H1 (cell line): Measurements from ENCODE around the gene TAOK1. TPM values are rescaled to one million over a fixed set of nuclear protein-coding genes. Genes with fewer than 3 reads are reported as not detected.

ENCODE experiments used
- CHD1 ChIP-seq: IDR thresholded peaks from 2 replicates; pipeline ENCODE4 v1.6.1; 2012; ENCODE audit warnings: low read depth, low read length, improper control_type of control experiment
- EGR1 ChIP-seq: IDR thresholded peaks from 2 replicates; pipeline ENCODE4 v1.6.1; 2011; ENCODE audit warnings: low read depth, low read length, borderline replicate concordance
- GTF2F1 ChIP-seq: IDR thresholded peaks from 2 replicates; pipeline ENCODE4 v1.6.1; 2012; ENCODE audit warnings: low read depth, low read length, improper control_type of control experiment, borderline replicate concordance
- KDM1A ChIP-seq: fragments of 200-600, 300-600 bp; sonication (generic); IDR thresholded peaks from 2 replicates; pipeline ENCODE4 v1.7.1; 2016; ENCODE audit warnings: mild to moderate bottlenecking, low read length, borderline replicate concordance
- POLR2A ChIP-seq, 2 experiments: IDR thresholded peaks; 1 replicate in 1 of 2; 2 replicates in 1 of 2; pipeline ENCODE4 v1.6.1; 2011; ENCODE audit warnings: low read depth in 2 of 2, low read length in 2 of 2, mild to moderate bottlenecking in 2 of 2; ENCODE audit errors: control extremely low read depth in 1 of 2
- RAD21 ChIP-seq, 2 experiments: IDR thresholded peaks in 1 of 2; conservative IDR thresholded peaks in 1 of 2; 2 replicates each; pipeline ENCODE4 v1.6.1; 2011; ENCODE audit warnings: low read depth in 2 of 2, low read length in 2 of 2, improper control_type of control experiment in 1 of 2, inconsistent platforms in 1 of 2, mild to moderate bottlenecking in 1 of 2, moderate library complexity in 1 of 2
- RBBP5 ChIP-seq: IDR thresholded peaks from 2 replicates; pipeline ENCODE4 v1.7.1; 2012; ENCODE audit warnings: low read depth, mild to moderate bottlenecking, inconsistent platforms, low read length, moderate library complexity, borderline replicate concordance
- RFX5 ChIP-seq: IDR thresholded peaks from 2 replicates; pipeline ENCODE4 v1.6.1; 2011; ENCODE audit warnings: low read depth, low read length, improper control_type of control experiment, borderline replicate concordance
- SIRT6 ChIP-seq: IDR thresholded peaks from one replicate; pipeline ENCODE4 v1.7.1; 2012; ENCODE audit warnings: low read length, inconsistent platforms
- SP2 ChIP-seq: IDR thresholded peaks from 2 replicates; pipeline ENCODE4 v1.6.1; 2012; ENCODE audit warnings: mild to moderate bottlenecking, low read length, inconsistent platforms
- polyA plus RNA-seq, 7 experiments: library from polyadenylated mRNA; depleted of rRNA in 3 of 7; stranded (reverse) in 5 of 7; unstranded in 2 of 7; fragments of >200 nt in 5 of 7; fragments of 200-250 nt in 2 of 7; gene quantifications; 1 replicate in 5 of 7; 2 replicates in 1 of 7; 4 replicates in 1 of 7; pipeline versions ENCODE4 v1.2.1 to v1.2.3, GENCODE V29; 2011 to 2013; ENCODE audit warnings: missing spikeins in 2 of 7, mixed read lengths in 2 of 7
- total RNA-seq: library from RNA; stranded (reverse); fragmentation: NEBNext Ultra II Directional; extraction: Animal tissue kit (Norgen Biotek cat#: 25700); gene quantifications from 2 replicates; pipeline ENCODE4 v1.2.1, GENCODE V29; 2021
- TF ChIP-seq, protein P1 (sequence below): IDR thresholded peaks from 2 replicates; pipeline ENCODE4 v1.6.1; 2012; ENCODE audit warnings: low read length, inconsistent platforms
- TF ChIP-seq, protein P2 (sequence below), 3 experiments: IDR thresholded peaks; 1 replicate in 2 of 3; 2 replicates in 1 of 3; pipeline versions ENCODE4 v1.5.1 to v1.6.1; 2011; ENCODE audit warnings: low read length in 3 of 3, mild to moderate bottlenecking in 3 of 3, inconsistent platforms in 2 of 3, low read depth in 1 of 3, moderate library complexity in 1 of 3; ENCODE audit not compliant: insufficient read depth in 1 of 3; ENCODE audit errors: control extremely low read depth in 1 of 3
- TF ChIP-seq, protein P3 (sequence below): IDR thresholded peaks from 2 replicates; pipeline ENCODE4 v1.6.1; 2012; ENCODE audit warnings: inconsistent platforms
- TF ChIP-seq, protein P4 (sequence below): IDR thresholded peaks from 2 replicates; pipeline ENCODE4 v1.6.1; 2012; ENCODE audit warnings: inconsistent platforms

TAOK1 gene
- total and polyA plus RNA-seq, 2 of the 8 experiments (the other 6 are each of a cell fraction or from before 2014, with no cell fraction given), result 12.2 to 90.6 TPM

DNA sequence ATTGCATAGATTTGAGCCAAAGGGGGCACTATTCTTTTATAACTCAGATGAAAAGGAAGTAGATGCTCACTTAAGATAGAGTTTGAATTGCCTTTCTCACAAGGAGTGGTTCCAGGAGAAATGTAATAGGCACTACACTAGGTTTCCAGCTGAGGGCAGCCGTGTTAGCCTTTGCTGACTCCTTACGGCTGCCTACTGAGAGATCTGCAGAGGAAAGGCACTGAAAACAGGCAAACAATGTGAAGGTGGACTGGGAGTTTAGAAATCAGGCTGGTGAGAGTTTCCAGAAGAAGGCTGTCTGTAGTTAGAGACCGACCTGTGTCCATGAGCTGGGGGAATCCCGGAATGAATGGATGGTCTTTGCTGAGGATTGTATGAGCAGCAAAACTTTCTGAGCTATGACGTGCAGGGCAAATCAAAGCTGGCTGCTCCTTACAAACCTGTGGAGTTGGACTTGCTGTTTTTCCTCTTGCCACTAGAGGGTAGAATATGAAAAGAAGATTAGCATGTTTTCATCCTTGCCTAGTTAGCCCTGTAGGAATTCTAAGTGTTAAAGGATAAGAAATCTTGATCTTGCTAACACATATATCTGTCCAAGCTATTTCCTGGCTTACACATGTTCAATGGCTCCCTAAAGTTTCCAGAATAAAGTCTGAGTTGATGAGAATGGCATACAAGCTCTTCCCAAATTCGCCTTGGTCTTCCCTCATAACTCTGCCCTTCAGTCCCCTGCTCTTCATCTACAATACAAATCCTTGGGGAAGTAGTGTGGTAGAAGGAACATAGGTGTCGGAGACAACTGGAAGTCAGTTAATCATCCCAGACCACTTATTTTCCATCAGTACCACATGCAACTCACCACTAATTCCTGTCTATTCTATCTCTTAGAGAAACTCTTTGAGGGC, 20.1 kb upstream of the TAOK1 start (continued):
- TF ChIP-seq, protein P1, sequence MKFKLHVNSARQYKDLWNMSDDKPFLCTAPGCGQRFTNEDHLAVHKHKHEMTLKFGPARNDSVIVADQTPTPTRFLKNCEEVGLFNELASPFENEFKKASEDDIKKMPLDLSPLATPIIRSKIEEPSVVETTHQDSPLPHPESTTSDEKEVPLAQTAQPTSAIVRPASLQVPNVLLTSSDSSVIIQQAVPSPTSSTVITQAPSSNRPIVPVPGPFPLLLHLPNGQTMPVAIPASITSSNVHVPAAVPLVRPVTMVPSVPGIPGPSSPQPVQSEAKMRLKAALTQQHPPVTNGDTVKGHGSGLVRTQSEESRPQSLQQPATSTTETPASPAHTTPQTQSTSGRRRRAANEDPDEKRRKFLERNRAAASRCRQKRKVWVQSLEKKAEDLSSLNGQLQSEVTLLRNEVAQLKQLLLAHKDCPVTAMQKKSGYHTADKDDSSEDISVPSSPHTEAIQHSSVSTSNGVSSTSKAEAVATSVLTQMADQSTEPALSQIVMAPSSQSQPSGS, result no peak
- TF ChIP-seq SP2 (no peak), GTF2F1 (no peak), RFX5 (no peak), CHD1 (no peak), RBBP5 (no peak), KDM1A (no peak), POLR2A (IDR thresholded peaks at IDR 0.05; ENCODE audit: control extremely low read depth in 1 of 2, low read depth in 2 of 2, low read length in 2 of 2) (peak in 1 of 2 experiments; percentile 38; a peak in 1 of 3 replicates), SIRT6 (no peak), RAD21 (IDR thresholded peaks at IDR 0.05 in 1 of 2, conservative IDR thresholded peaks at IDR 0.05 in 1 of 2; ENCODE audit: low read depth in 2 of 2, low read length in 2 of 2) (peak; percentile 70 to 79), EGR1 (no peak)
- TF ChIP-seq, protein P2, sequence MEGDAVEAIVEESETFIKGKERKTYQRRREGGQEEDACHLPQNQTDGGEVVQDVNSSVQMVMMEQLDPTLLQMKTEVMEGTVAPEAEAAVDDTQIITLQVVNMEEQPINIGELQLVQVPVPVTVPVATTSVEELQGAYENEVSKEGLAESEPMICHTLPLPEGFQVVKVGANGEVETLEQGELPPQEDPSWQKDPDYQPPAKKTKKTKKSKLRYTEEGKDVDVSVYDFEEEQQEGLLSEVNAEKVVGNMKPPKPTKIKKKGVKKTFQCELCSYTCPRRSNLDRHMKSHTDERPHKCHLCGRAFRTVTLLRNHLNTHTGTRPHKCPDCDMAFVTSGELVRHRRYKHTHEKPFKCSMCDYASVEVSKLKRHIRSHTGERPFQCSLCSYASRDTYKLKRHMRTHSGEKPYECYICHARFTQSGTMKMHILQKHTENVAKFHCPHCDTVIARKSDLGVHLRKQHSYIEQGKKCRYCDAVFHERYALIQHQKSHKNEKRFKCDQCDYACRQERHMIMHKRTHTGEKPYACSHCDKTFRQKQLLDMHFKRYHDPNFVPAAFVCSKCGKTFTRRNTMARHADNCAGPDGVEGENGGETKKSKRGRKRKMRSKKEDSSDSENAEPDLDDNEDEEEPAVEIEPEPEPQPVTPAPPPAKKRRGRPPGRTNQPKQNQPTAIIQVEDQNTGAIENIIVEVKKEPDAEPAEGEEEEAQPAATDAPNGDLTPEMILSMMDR (IDR thresholded peaks at IDR 0.05; ENCODE audit: control extremely low read depth in 1 of 3, insufficient read depth in 1 of 3, low read depth in 1 of 3, low read length in 3 of 3), result peak; percentile 34 to 75 (median 59)
- TF ChIP-seq, protein P3, sequence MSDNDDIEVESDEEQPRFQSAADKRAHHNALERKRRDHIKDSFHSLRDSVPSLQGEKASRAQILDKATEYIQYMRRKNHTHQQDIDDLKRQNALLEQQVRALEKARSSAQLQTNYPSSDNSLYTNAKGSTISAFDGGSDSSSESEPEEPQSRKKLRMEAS, result no peak
- TF ChIP-seq, protein P4, sequence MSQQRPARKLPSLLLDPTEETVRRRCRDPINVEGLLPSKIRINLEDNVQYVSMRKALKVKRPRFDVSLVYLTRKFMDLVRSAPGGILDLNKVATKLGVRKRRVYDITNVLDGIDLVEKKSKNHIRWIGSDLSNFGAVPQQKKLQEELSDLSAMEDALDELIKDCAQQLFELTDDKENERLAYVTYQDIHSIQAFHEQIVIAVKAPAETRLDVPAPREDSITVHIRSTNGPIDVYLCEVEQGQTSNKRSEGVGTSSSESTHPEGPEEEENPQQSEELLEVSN, result no peak
